ENCODE results near the gene KLRD1.
A peak's percentile ranks its signal among the peaks of the same experiment; 100 is the strongest.

The KLRD1 gene

DNA sequence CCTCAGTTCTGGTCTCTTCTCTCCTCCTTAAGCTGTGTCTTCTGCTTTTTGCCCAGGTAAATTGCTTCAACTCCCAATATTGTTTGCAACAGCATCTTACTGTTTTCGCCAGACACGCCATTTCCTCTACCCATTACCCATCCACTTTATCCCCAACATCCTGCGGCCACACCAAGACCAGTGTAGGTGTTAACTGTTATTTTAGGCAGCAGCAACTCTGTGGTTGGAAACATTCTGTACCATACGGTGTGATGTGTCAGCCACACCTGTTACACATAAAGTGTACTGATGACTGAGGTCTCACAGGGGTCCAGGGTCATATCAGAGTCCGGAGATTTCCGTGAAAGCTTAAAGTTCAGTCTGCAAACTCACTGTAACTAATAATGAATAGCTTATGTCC is 21.8 kb upstream of the KLRD1 start:
- Histone ChIP-seq H2BK120ac (ENCODE audit: low read depth, low read length) (no peak overlapping the region), H3K9me3 (replicated peaks in 1 of 2; ENCODE audit: control insufficient read depth in 2 of 2, insufficient read depth in 1 of 2, low read depth in 1 of 2, low read length in 2 of 2) (peaks cover 0 to 1% of the 10 kb centered on the region in 2 donors), H3K27ac (replicated peaks; ENCODE audit: low read length) (no peak overlapping the region), H3K18ac (ENCODE audit: low read length) (no peak overlapping the region), H3K4ac (ENCODE audit: low read length) (no peak overlapping the region), H3K4me2 (ENCODE audit: insufficient read depth, low read length, poor library complexity, severe bottlenecking) (no peak overlapping the region), H3K27me3 (ENCODE audit: control insufficient read depth in 3 of 3, insufficient read depth in 3 of 3, low read depth in 1 of 3, low read length in 3 of 3) (no peaks in the 10 kb centered on the region), H4K8ac (ENCODE audit: low read depth, low read length) (no peak overlapping the region), H3K9ac (ENCODE audit: low read depth, low read length, poor library complexity) (no peak overlapping the region), H3K23ac (ENCODE audit: low read depth, low read length, poor library complexity) (peak overlapping the region; percentile 65), H2AK5ac (ENCODE audit: low read depth, low read length) (no peak overlapping the region), H2AFZ (ENCODE audit: low read length) (no peak overlapping the region), H2BK12ac (ENCODE audit: low read length) (no peak overlapping the region), H3K4me3 (ENCODE audit: low read length in 2 of 2) (no peak overlapping the region), H3K36me3 (replicated peaks in 1 of 2; ENCODE audit: control insufficient read depth in 2 of 2, insufficient read depth in 2 of 2, low read length in 2 of 2) (no peaks in the 10 kb centered on the region), H4K91ac (ENCODE audit: low read depth, low read length, poor library complexity) (no peak overlapping the region), H3K4me1 (ENCODE audit: control insufficient read depth in 2 of 2, insufficient read depth in 1 of 2, low read depth in 1 of 2, low read length in 2 of 2) (no peaks in the 10 kb centered on the region), H3K14ac (ENCODE audit: low read length) (no peak overlapping the region), H2BK5ac (ENCODE audit: low read length) (no peak overlapping the region), H2BK15ac (ENCODE audit: low read length) (no peak overlapping the region), H3K79me1 (ENCODE audit: low read depth, low read length) (no peaks in the 10 kb centered on the region)
- no CpG with 5 or more reads among the region's 6 CpGs for WGBS, 2 donors (ENCODE audit: extremely low coverage in 2 of 2, insufficient read length in 2 of 2, insufficient replicate concordance in 1 of 2)
- no peak for DNase-seq (ENCODE audit: low spot score)

DNA sequence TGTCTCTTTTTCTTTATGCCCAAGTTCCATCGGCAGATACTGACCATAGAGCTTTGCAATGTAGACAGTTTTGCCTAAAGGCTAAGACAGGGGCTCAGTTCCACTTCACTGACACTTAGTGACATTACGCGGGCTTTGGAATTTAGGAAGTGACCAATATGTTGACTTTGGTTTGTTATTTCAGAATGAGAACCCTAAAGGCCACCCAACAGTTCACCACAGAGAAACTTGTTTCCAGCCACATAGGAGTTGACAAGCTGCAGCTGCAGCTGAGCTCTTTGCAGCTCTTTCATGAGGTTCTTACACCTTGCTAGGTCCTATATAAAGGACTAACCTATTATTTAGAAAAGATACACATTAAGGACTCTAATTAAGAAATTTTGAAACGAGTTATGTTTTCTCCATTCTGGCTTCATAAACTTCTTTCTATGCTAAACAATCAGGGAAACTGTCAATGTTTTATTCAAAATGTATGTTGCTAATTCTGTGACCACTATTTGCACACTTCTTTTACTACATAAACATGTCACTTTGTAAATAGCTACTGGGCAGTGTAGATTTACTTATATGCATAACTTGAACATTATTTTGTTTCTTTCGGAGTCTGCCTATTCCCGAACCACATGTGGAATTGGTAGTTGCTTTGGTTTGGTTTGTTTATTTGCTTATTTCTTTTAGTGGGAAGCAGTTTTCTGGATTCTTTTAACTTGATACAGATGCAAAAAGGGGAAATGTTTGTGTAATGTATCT is 18.5 kb upstream of the KLRD1 start:
- H3K9me3 ChIP-seq (replicated peaks in 1 of 2; ENCODE audit: control insufficient read depth in 2 of 2, insufficient read depth in 1 of 2, low read depth in 1 of 2, low read length in 2 of 2), result no peaks in the 10 kb centered on the region
- no peak overlapping the region for H2AFZ ChIP-seq (ENCODE audit: low read length)
- no peak overlapping the region for H3K4ac ChIP-seq (ENCODE audit: low read length)
- H3K4me1 ChIP-seq (ENCODE audit: control insufficient read depth in 2 of 2, insufficient read depth in 1 of 2, low read depth in 1 of 2, low read length in 2 of 2), result no peaks in the 10 kb centered on the region
- H3K14ac ChIP-seq (ENCODE audit: low read length), result no peak overlapping the region
- H3K4me3 ChIP-seq (ENCODE audit: low read length in 2 of 2), result no peak overlapping the region
- no peaks in the 10 kb centered on the region for H3K27me3 ChIP-seq (ENCODE audit: control insufficient read depth in 3 of 3, insufficient read depth in 3 of 3, low read depth in 1 of 3, low read length in 3 of 3)
- H2AK5ac ChIP-seq (ENCODE audit: low read depth, low read length), result no peak overlapping the region
- H3K27ac ChIP-seq (replicated peaks; ENCODE audit: low read length), result no peak overlapping the region
- H2BK120ac ChIP-seq (ENCODE audit: low read depth, low read length), result no peak overlapping the region
- H3K36me3 ChIP-seq (replicated peaks in 1 of 2; ENCODE audit: control insufficient read depth in 2 of 2, insufficient read depth in 2 of 2, low read length in 2 of 2), result no peaks in the 10 kb centered on the region
- H4K91ac ChIP-seq (ENCODE audit: low read depth, low read length, poor library complexity), result no peak overlapping the region
- H3K18ac ChIP-seq (ENCODE audit: low read length), result no peak overlapping the region
- no peak overlapping the region for H3K23ac ChIP-seq (ENCODE audit: low read depth, low read length, poor library complexity)
- H3K4me2 ChIP-seq (ENCODE audit: insufficient read depth, low read length, poor library complexity, severe bottlenecking), result no peak overlapping the region
- H2BK12ac ChIP-seq (ENCODE audit: low read length), result no peak overlapping the region
- H3K79me1 ChIP-seq (ENCODE audit: low read depth, low read length), result no peaks in the 10 kb centered on the region
- no peak overlapping the region for H4K8ac ChIP-seq (ENCODE audit: low read depth, low read length)
- H2BK15ac ChIP-seq (ENCODE audit: low read length), result no peak overlapping the region
- no peak overlapping the region for H2BK5ac ChIP-seq (ENCODE audit: low read length)
- no peak for DNase-seq (ENCODE audit: low spot score)
- H3K9ac ChIP-seq (ENCODE audit: low read depth, low read length, poor library complexity), result no peak overlapping the region
- WGBS, 2 donors (ENCODE audit: extremely low coverage in 2 of 2, insufficient read length in 2 of 2, insufficient replicate concordance in 1 of 2), result no CpG with 5 or more reads among the region's 6 CpGs

DNA sequence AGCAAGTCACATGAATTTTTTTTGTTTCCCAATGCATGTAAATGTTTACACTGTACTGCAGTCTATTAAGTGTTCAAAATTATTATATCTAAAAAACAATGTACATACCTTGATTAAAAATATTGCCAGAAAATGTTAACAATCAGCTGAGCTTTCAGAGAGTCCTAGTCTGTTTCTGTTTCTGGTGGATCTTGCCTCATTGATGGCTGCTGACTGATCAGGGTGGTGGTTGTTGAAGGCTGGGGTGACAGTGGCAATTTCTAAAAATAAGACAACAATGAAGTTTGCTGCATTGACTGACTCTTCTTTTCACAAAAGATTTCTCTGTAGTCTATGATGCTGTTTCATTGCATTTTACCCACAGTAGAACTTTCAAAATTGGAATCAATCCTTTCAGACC is 16.6 kb upstream of the KLRD1 start:
- Histone ChIP-seq H3K27ac (replicated peaks; ENCODE audit: low read length) (no peak overlapping the region), H2BK12ac (ENCODE audit: low read length) (no peak overlapping the region), H3K14ac (ENCODE audit: low read length) (no peak overlapping the region), H3K9me3 (replicated peaks in 1 of 2; ENCODE audit: control insufficient read depth in 2 of 2, insufficient read depth in 1 of 2, low read depth in 1 of 2, low read length in 2 of 2) (no peaks in the 10 kb centered on the region), H3K9ac (ENCODE audit: low read depth, low read length, poor library complexity) (no peak overlapping the region), H3K36me3 (replicated peaks in 1 of 2; ENCODE audit: control insufficient read depth in 2 of 2, insufficient read depth in 2 of 2, low read length in 2 of 2) (no peaks in the 10 kb centered on the region), H2AK5ac (ENCODE audit: low read depth, low read length) (no peak overlapping the region), H3K4me2 (ENCODE audit: insufficient read depth, low read length, poor library complexity, severe bottlenecking) (no peak overlapping the region), H2BK5ac (ENCODE audit: low read length) (no peak overlapping the region), H3K4me1 (ENCODE audit: control insufficient read depth in 2 of 2, insufficient read depth in 1 of 2, low read depth in 1 of 2, low read length in 2 of 2) (no peaks in the 10 kb centered on the region), H3K79me1 (ENCODE audit: low read depth, low read length) (no peaks in the 10 kb centered on the region), H3K4ac (ENCODE audit: low read length) (no peak overlapping the region), H4K91ac (ENCODE audit: low read depth, low read length, poor library complexity) (no peak overlapping the region), H3K27me3 (ENCODE audit: control insufficient read depth in 3 of 3, insufficient read depth in 3 of 3, low read depth in 1 of 3, low read length in 3 of 3) (no peaks in the 10 kb centered on the region), H2BK120ac (ENCODE audit: low read depth, low read length) (no peak overlapping the region), H3K4me3 (ENCODE audit: low read length in 2 of 2) (no peak overlapping the region), H2AFZ (ENCODE audit: low read length) (no peak overlapping the region), H4K8ac (ENCODE audit: low read depth, low read length) (no peak overlapping the region), H3K23ac (ENCODE audit: low read depth, low read length, poor library complexity) (no peak overlapping the region), H3K18ac (ENCODE audit: low read length) (no peak overlapping the region), H2BK15ac (ENCODE audit: low read length) (no peak overlapping the region)
- DNase-seq (ENCODE audit: low spot score), result no peak

DNA sequence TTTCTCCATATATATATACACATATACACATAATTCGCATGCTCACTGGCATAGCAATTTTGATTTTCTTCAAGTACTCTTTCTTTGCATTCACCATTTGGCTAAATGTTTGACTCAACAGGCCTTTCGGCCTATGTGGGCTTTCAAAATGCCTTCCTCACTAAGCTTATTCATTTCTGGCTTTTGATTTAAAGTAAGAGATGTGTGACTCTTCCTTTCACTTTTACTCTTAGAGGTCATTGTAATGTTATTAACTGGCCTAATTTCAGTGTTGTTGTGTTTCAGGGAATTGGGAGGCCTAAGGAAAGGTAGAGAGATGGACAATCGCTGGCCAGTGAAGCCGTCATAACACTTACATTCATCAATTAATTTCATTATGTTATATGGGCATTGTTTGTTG is 14.5 kb upstream of the KLRD1 start:
- Histone ChIP-seq H3K18ac (ENCODE audit: low read length) (no peak overlapping the region), H3K4me3 (ENCODE audit: low read length in 2 of 2) (no peak overlapping the region), H2BK15ac (ENCODE audit: low read length) (no peak overlapping the region), H2BK12ac (ENCODE audit: low read length) (no peak overlapping the region), H4K8ac (ENCODE audit: low read depth, low read length) (no peak overlapping the region), H2BK5ac (ENCODE audit: low read length) (no peak overlapping the region), H2AK5ac (ENCODE audit: low read depth, low read length) (no peak overlapping the region), H3K9me3 (replicated peaks in 1 of 2; ENCODE audit: control insufficient read depth in 2 of 2, insufficient read depth in 1 of 2, low read depth in 1 of 2, low read length in 2 of 2) (no peaks in the 10 kb centered on the region), H3K36me3 (replicated peaks in 1 of 2; ENCODE audit: control insufficient read depth in 2 of 2, insufficient read depth in 2 of 2, low read length in 2 of 2) (no peaks in the 10 kb centered on the region), H3K79me1 (ENCODE audit: low read depth, low read length) (no peaks in the 10 kb centered on the region), H2BK120ac (ENCODE audit: low read depth, low read length) (no peak overlapping the region), H4K91ac (ENCODE audit: low read depth, low read length, poor library complexity) (no peak overlapping the region), H3K9ac (ENCODE audit: low read depth, low read length, poor library complexity) (no peak overlapping the region), H3K14ac (ENCODE audit: low read length) (no peak overlapping the region), H3K23ac (ENCODE audit: low read depth, low read length, poor library complexity) (no peak overlapping the region), H3K4me1 (ENCODE audit: control insufficient read depth in 2 of 2, insufficient read depth in 1 of 2, low read depth in 1 of 2, low read length in 2 of 2) (no peaks in the 10 kb centered on the region), H2AFZ (ENCODE audit: low read length) (no peak overlapping the region), H3K4me2 (ENCODE audit: insufficient read depth, low read length, poor library complexity, severe bottlenecking) (no peak overlapping the region), H3K27ac (replicated peaks; ENCODE audit: low read length) (no peak overlapping the region), H3K27me3 (ENCODE audit: control insufficient read depth in 3 of 3, insufficient read depth in 3 of 3, low read depth in 1 of 3, low read length in 3 of 3) (no peaks in the 10 kb centered on the region), H3K4ac (ENCODE audit: low read length) (no peak overlapping the region)
- DNase-seq (ENCODE audit: low spot score), result no peak
- no CpG with 5 or more reads among the region's 4 CpGs for WGBS, 2 donors (ENCODE audit: extremely low coverage in 2 of 2, insufficient read length in 2 of 2, insufficient replicate concordance in 1 of 2)
